Activated CD4-positive, alpha-beta T cell treated with anti-CD3 and anti-CD28 coated beads, Interleukin-10, Interleukin-2, amounts not matched to agents 100 ng/mL and 50 ng/mL, durations not matched to agents 16 hours and 8 hours (primary cell): ENCODE measurements around the gene AOC3.
"Not testable (repeated sequence)": the region's sequence is repeated elsewhere in the genome, so short reads cannot be mapped to it uniquely, and the experiment has no call there.

ENCODE experiments used
- DNase-seq: peaks from one replicate; pipeline ENCODE4 v3.0.0-alpha.2; 2020

Gene AOC3

DNA sequence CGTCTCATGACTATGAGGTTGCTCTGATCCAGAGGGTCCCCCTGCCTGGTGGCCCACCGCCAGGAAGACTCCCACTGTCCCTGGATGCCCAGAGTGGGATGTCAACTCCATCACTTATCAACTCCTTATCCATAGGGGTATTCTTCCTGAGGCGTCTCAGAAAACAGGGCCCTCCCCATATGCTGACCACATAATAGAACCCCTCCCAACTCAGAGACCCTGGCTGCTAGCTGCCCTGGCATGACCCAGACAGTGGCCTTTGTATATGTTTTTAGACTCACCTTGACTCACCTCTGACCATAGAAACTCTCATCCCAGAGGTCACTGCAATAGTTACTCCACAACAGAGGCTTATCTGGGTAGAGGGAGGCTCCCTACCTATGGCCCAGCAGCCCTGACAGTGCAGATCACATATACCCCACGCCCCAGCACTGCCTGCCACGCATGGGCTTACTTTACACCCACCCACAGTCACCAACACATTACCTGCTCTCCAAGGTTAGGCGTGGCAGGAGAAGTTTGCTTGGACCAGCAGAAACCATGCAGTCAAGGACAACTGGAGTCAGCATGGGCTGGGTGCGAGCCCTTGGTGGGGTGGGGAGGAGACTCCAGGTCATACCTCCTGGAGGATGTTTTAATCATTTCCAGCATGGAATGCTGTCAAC lies 47.3 kb downstream of the AOC3 start:
- no peak for DNase-seq

DNA sequence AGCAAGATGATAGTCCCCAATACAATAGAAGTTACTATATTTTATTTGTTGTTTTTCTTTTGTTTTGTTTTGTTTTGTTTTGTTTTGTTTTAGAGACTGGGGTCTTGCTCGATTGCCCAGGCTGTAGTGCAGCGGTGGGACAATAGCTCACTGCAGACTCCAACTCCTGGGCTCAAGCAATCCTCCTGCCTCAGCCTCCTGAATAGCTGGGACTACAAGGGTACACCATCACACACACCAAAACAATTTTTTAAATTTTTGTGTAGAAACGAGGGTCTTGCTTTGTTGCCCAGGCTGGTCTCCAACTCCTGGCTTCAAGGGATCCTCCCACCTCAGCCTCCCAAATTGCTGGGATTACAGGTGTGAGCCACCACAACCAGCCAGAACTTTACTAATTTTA lies 49.0 kb downstream of the AOC3 start:
- DNase-seq, result not testable (repeated sequence)

DNA sequence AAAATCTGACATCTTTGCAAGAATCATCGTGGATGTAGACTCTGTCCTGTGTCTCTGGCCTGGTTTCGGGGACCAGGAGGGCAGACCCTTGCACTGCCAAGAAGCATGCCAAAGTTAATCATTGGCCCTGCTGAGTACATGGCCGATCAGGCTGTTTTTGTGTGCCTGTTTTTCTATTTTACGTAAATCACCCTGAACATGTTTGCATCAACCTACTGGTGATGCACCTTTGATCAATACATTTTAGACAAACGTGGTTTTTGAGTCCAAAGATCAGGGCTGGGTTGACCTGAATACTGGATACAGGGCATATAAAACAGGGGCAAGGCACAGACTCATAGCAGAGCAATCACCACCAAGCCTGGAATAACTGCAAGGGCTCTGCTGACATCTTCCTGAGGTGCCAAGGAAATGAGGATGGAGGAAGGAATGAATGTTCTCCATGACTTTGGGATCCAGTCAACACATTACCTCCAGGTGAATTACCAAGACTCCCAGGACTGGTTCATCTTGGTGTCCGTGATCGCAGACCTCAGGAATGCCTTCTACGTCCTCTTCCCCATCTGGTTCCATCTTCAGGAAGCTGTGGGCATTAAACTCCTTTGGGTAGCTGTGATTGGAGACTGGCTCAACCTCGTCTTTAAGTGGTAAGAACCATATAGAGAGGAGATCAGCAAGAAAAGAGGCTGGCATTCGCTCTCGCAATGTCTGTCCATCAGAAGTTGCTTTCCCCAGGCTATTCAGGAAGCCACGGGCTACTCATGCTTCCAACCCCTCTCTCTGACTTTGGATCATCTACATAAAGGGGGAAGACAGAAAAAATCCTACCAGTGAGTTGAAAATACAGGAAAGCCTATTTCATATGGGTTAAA lies 49.7 kb downstream of the AOC3 start, which contains the start of gene G6PC1:
Gene G6PC1, plus strand, starts transcription at position 340 of the 872 bp plus-strand sequence. Its CDS starts 78 bp downstream, at position 418.
- no peak for DNase-seq

DNA sequence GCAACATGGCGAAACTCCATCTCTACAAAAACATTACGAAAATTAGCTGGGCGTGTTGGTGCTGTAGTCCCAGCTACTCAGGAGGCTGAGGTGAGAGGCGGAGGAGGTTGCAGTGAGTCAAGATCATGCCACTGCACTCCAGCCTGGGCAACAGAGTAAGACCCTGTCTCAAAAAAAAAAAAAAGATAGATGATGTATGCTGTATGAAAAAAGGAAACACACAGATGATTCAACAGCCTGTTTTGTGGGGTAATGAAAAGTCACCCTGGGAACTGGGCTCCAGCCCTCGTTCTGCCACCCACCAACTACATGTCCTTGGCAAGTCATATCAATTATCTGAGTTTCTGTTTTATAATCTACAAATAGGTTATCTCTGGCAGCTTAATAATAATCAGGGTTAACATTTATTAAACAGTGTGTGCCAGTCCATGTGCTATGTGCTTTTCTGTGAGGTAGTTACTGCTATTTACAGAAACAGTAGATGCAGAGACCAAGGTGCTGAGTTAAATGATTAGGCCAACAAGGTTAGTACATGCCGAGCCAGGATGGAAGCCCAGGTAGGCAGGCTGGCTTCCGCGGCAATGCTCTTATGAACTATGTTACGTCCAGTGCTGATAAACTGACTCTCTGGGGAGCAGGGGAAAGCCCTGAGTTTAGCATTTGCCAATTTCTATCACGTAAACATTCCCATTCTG lies 50.7 kb downstream of the AOC3 start:
- DNase-seq, result no peak

GRCh38 chr17:42904110-42904469 lies 53.1 kb downstream of the AOC3 start:
- DNase-seq, result no peak

DNA sequence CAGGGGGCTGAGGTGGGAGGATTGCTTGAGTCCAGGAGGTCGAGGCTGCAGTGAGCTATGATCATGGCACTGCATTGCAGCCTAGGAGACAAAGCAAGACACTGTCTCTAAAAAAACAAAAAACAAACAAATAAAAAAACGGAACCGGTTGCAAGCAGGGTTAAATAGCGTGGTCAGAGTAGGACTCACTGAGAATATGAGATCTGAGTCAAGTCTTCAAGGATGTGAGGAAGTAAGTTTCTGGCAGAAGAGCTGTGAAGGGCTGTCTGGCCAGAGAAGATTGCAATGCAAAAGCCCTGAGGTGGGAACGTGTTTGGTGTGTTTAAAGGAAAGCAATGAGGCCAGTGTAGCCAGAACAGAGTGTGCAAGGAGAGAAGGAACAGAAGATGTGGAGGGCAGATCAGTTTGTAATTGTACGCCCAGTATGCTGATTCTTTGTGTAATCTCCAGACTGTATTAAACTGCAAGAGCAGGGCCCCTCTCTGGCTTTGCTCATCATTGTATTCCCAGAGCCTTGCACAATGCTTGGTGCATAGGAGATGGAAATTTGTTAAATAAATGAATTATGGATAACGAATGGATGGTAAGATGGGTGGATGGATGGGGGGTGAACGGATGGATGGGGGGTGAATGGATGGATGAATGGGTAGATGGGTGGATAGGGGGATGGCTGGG lies 55.9 kb downstream of the AOC3 start:
- no peak for DNase-seq
